H9 (cell line): ENCODE results near the gene ADAMTS18. TPM values are rescaled to one million over a fixed set of nuclear protein-coding genes. Genes with fewer than 3 reads are reported as not detected.

Experiments
- DNase-seq: peaks from one replicate; pipeline ENCODE4 v3.0.0-alpha.2; 2017
- H2AFZ ChIP-seq: one replicate; pipeline ENCODE4 v1.6.1; 2013; ENCODE audit warnings: mild to moderate bottlenecking, low read length, control low read depth, moderate library complexity
- H2AK5ac ChIP-seq: 2 replicates; pipeline ENCODE4 v1.6.1; 2013; ENCODE audit warnings: low read length, control low read depth, mixed read lengths; ENCODE audit not compliant: insufficient read length
- H2BK120ac ChIP-seq: one replicate; pipeline ENCODE4 v1.6.1; 2013; ENCODE audit warnings: low read depth, mild to moderate bottlenecking, low read length, control low read depth, inconsistent platforms; ENCODE audit not compliant: poor library complexity, severe bottlenecking
- H2BK12ac ChIP-seq: 2 replicates; pipeline ENCODE4 v1.6.1; 2013; ENCODE audit warnings: low read length, control low read depth, mixed read lengths, low read depth; ENCODE audit not compliant: insufficient read length
- H2BK15ac ChIP-seq: 2 replicates; pipeline ENCODE4 v1.6.1; 2013; ENCODE audit warnings: low read depth, low read length, control low read depth
- H2BK20ac ChIP-seq: one replicate; pipeline ENCODE4 v1.6.1; 2013; ENCODE audit warnings: low read depth, mild to moderate bottlenecking, low read length, control low read depth, inconsistent platforms; ENCODE audit not compliant: poor library complexity, severe bottlenecking
- H2BK5ac ChIP-seq: 2 replicates; pipeline ENCODE4 v1.6.1; 2013; ENCODE audit warnings: low read length, control low read depth, mixed read lengths; ENCODE audit not compliant: insufficient read length
- H3K14ac ChIP-seq: 2 replicates; pipeline ENCODE4 v1.6.1; 2013; ENCODE audit warnings: low read length, control low read depth; ENCODE audit not compliant: insufficient read depth
- H3K18ac ChIP-seq: 2 replicates; pipeline ENCODE4 v1.6.1; 2013; ENCODE audit warnings: low read depth, mild to moderate bottlenecking, mixed read lengths, low read length, control low read depth; ENCODE audit not compliant: insufficient read length
- H3K23ac ChIP-seq: 2 replicates; pipeline ENCODE4 v1.6.1; 2013; ENCODE audit warnings: low read length, control low read depth, mixed read lengths, low read depth; ENCODE audit not compliant: insufficient read length
- H3K23me2 ChIP-seq: 2 replicates; pipeline ENCODE4 v1.6.1; 2013; ENCODE audit warnings: low read depth, mild to moderate bottlenecking, mixed read lengths, low read length, control low read depth; ENCODE audit not compliant: insufficient read length, poor library complexity, severe bottlenecking
- H3K27ac ChIP-seq: 2 replicates; pipeline ENCODE4 v1.5.1; 2013; ENCODE audit warnings: low read length, control low read depth, mixed read lengths, low read depth; ENCODE audit not compliant: insufficient read length
- H3K27me3 ChIP-seq: 2 replicates; pipeline ENCODE4 v1.6.1; 2013; ENCODE audit warnings: low read length, control low read depth, inconsistent platforms; ENCODE audit not compliant: insufficient read depth
- H3K4ac ChIP-seq: 2 replicates; pipeline ENCODE4 v1.6.1; 2013; ENCODE audit warnings: low read depth, mild to moderate bottlenecking, control low read depth, inconsistent platforms, low read length, moderate library complexity
- H3K4me1 ChIP-seq: 2 replicates; pipeline ENCODE4 v1.6.1; 2013; ENCODE audit warnings: low read length, control low read depth, inconsistent platforms; ENCODE audit not compliant: insufficient read depth
- H3K4me2 ChIP-seq: 2 replicates; pipeline ENCODE4 v1.6.1; 2013; ENCODE audit warnings: low read length, control low read depth, mixed read lengths; ENCODE audit not compliant: insufficient read length, insufficient read depth
- H3K56ac ChIP-seq: 2 replicates; pipeline ENCODE4 v1.6.1; 2013; ENCODE audit warnings: low read depth, mild to moderate bottlenecking, mixed read lengths, low read length, control low read depth; ENCODE audit not compliant: insufficient read length
- H3K79me1 ChIP-seq: 2 replicates; pipeline ENCODE4 v1.6.1; 2013; ENCODE audit warnings: low read depth, mild to moderate bottlenecking, moderate library complexity, low read length, control low read depth, inconsistent platforms; ENCODE audit not compliant: insufficient read depth, poor library complexity, severe bottlenecking
- H3K79me2 ChIP-seq: 2 replicates; pipeline ENCODE4 v1.6.1; 2013; ENCODE audit warnings: low read length, control low read depth, inconsistent platforms; ENCODE audit not compliant: insufficient read depth
- H3K9ac ChIP-seq: 2 replicates; pipeline ENCODE4 v1.6.1; 2013; ENCODE audit warnings: low read length, control low read depth, mixed read lengths; ENCODE audit not compliant: insufficient read length; ENCODE audit errors: extremely low read depth
- H3K9me3 ChIP-seq: one replicate; pipeline ENCODE4 v1.6.1; 2013; ENCODE audit warnings: low read depth, low read length, inconsistent platforms; ENCODE audit not compliant: control insufficient read depth
- H3T11ph ChIP-seq: one replicate; pipeline ENCODE4 v1.6.1; 2013; ENCODE audit warnings: mild to moderate bottlenecking, low read length, control low read depth, inconsistent platforms
- H4K20me1 ChIP-seq: one replicate; pipeline ENCODE4 v1.6.1; 2013; ENCODE audit not compliant: control insufficient read depth, insufficient read length, insufficient read depth
- H4K5ac ChIP-seq: 2 replicates; pipeline ENCODE4 v1.6.1; 2013; ENCODE audit warnings: low read depth, mild to moderate bottlenecking, mixed read lengths, low read length, control low read depth; ENCODE audit not compliant: insufficient read length
- H4K8ac ChIP-seq: replicated peaks from 2 replicates; pipeline ENCODE4 v1.6.1; 2013; ENCODE audit warnings: low read length, control low read depth, mixed read lengths, low read depth; ENCODE audit not compliant: insufficient read length
- H4K91ac ChIP-seq: 2 replicates; pipeline ENCODE4 v1.6.1; 2013; ENCODE audit warnings: low read depth, mild to moderate bottlenecking, moderate library complexity, mixed read lengths, low read length, control low read depth; ENCODE audit not compliant: insufficient read length
- H3K27ac Mint-ChIP-seq, 3 experiments: 2 replicates in 2 of 3; 3 replicates in 1 of 3; pipeline ENCODE4 v1.8.0; 2020 to 2021; ENCODE audit warnings: mixed read lengths in 3 of 3, mild to moderate bottlenecking in 1 of 3, moderate library complexity in 1 of 3
- H3K27me3 Mint-ChIP-seq: 2 replicates; pipeline ENCODE4 v1.8.0; 2021; ENCODE audit warnings: low read depth, mild to moderate bottlenecking, moderate library complexity, mixed read lengths
- H3K36me3 Mint-ChIP-seq, 3 experiments: 2 replicates in 2 of 3; 3 replicates in 1 of 3; pipeline ENCODE4 v1.8.0; 2020 to 2021; ENCODE audit warnings: low read depth in 3 of 3, mixed read lengths in 3 of 3; ENCODE audit not compliant: insufficient read depth in 1 of 3
- H3K4me1 Mint-ChIP-seq, 2 experiments: 2 replicates each; pipeline ENCODE4 v1.8.0; 2020; ENCODE audit warnings: mixed read lengths in 2 of 2
- H3K4me3 Mint-ChIP-seq, 2 experiments: 2 replicates in 1 of 2; 3 replicates in 1 of 2; pipeline ENCODE4 v1.8.0; 2020 to 2021; ENCODE audit warnings: mild to moderate bottlenecking in 2 of 2, mixed read lengths in 2 of 2, moderate library complexity in 1 of 2
- H3K9me3 Mint-ChIP-seq, 2 experiments: 2 replicates in 1 of 2; 3 replicates in 1 of 2; pipeline ENCODE4 v1.8.0; 2020; ENCODE audit warnings: mild to moderate bottlenecking in 2 of 2, mixed read lengths in 2 of 2, moderate library complexity in 1 of 2
- WGBS: extraction: QIAGEN DNeasy Blood & Tissue Kit; methylation state at CpG from one replicate; pipeline ENCODE4 v1.1.7; 2013; ENCODE audit warnings: missing lambda C conversion rate, low lambda C conversion rate, mixed read lengths; ENCODE audit not compliant: insufficient read length; ENCODE audit errors: extremely low coverage; 5-methylcytosine and 5-hydroxymethylcytosine counted together
- total RNA-seq: library from RNA; stranded (reverse); gene quantifications from 2 replicates; pipeline ENCODE4 v1.2.1, GENCODE V29; 2021
- TF ChIP-seq, protein P1 (sequence below): fragments of 200-600 bp; sonication (generic); conservative IDR thresholded peaks from 3 replicates; pipeline ENCODE4 v1.8.0; 2021; ENCODE audit warnings: antibody characterized with exemption, mild to moderate bottlenecking

The ADAMTS18 gene
- total RNA-seq, 1 experiment from 2014 or later: 0.07 TPM

DNA sequence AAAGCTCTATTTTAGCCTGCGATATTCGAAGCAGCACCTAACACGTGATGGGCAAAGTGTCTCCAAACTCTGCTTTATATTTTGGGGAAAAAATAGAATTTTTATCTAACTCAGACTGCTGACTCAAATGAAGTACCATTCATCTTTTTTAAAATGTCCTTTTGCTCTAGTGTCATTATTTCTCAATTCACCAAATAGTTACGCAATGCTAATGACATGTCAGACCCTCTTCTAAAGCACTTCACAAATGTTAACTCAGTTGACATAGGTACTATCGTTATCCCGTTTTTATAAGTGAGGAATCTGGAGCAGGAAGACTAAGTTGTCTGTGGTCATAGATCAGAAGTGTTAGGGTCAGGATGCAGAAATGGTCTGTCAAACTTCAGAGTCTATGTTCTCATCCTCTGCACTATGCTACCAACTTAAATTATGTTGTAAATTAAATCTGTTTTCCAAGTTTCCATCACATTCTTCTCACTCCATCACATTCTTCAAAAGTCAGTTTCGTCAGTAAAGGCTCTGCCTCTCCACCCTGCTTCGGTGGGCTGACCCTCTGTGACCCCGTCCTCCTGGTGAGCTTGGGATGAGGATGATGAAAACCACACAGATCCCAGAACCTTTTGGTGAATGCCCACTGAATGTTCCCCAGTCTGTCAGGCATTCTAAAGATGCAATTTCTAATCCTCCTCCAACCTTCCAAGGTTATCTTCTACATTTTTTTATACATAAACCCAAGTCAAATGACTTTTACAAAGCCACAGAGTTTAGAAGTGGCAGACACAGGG is 102.8 kb downstream of the ADAMTS18 start:
- H4K91ac ChIP-seq: no peak overlapping the region
- no peaks in the 10 kb centered on the region for H3K79me2 ChIP-seq
- H3K27ac Mint-ChIP-seq: no peak overlapping the region
- H2BK20ac ChIP-seq: no peak overlapping the region
- no peak overlapping the region for H2BK120ac ChIP-seq
- no peaks in the 10 kb centered on the region for H3K9me3 ChIP-seq
- H3K27me3 ChIP-seq: no peaks in the 10 kb centered on the region
- H3K4me3 Mint-ChIP-seq: no peak overlapping the region
- H3K56ac ChIP-seq: no peak overlapping the region
- DNase-seq: no peak
- no CpG with 5 or more reads among the region's 9 CpGs for WGBS
- no peak overlapping the region for H3K27ac ChIP-seq
- H2AFZ ChIP-seq: no peak overlapping the region
- no peak overlapping the region for H2BK5ac ChIP-seq
- no peak overlapping the region for H3K4ac ChIP-seq
- no peaks in the 10 kb centered on the region for H4K20me1 ChIP-seq
- H3K4me2 ChIP-seq: no peak overlapping the region
- H3K14ac ChIP-seq: no peak overlapping the region
- no peaks in the 10 kb centered on the region for H3K36me3 Mint-ChIP-seq
- no peaks in the 10 kb centered on the region for H3K27me3 Mint-ChIP-seq
- no peak overlapping the region for H3K9ac ChIP-seq
- no peak overlapping the region for H2AK5ac ChIP-seq
- H2BK15ac ChIP-seq: no peak overlapping the region
- H3K4me1 ChIP-seq: peaks cover 5% of the 10 kb centered on the region; the same call in 1 of the 2 replicates
- H3T11ph ChIP-seq: no peak overlapping the region
- H4K8ac ChIP-seq: no peak overlapping the region
- H3K23me2 ChIP-seq: no peaks in the 10 kb centered on the region
- no peak overlapping the region for H3K18ac ChIP-seq
- no peak overlapping the region for H3K23ac ChIP-seq
- H4K5ac ChIP-seq: no peak overlapping the region
- H2BK12ac ChIP-seq: no peak overlapping the region
- H3K4me1 Mint-ChIP-seq: peaks cover 25 to 35% of the 10 kb centered on the region in 2 experiments
- H3K79me1 ChIP-seq: no peaks in the 10 kb centered on the region
- TF ChIP-seq, protein P1, sequence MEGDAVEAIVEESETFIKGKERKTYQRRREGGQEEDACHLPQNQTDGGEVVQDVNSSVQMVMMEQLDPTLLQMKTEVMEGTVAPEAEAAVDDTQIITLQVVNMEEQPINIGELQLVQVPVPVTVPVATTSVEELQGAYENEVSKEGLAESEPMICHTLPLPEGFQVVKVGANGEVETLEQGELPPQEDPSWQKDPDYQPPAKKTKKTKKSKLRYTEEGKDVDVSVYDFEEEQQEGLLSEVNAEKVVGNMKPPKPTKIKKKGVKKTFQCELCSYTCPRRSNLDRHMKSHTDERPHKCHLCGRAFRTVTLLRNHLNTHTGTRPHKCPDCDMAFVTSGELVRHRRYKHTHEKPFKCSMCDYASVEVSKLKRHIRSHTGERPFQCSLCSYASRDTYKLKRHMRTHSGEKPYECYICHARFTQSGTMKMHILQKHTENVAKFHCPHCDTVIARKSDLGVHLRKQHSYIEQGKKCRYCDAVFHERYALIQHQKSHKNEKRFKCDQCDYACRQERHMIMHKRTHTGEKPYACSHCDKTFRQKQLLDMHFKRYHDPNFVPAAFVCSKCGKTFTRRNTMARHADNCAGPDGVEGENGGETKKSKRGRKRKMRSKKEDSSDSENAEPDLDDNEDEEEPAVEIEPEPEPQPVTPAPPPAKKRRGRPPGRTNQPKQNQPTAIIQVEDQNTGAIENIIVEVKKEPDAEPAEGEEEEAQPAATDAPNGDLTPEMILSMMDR: no peak
- H3K9me3 Mint-ChIP-seq: no peaks in the 10 kb centered on the region
